ENCODE results near the gene KRT80. TPM values are rescaled to one million over a fixed set of nuclear protein-coding genes. Genes with fewer than 3 reads are reported as not detected.

KRT80 gene
- polyA plus RNA-seq, 3 donors, result 0.18 to 0.52 (median 0.37) TPM

- Mint-ChIP-seq H3K4me1 (peaks cover 99% of the 10 kb centered on the region), H3K36me3 (peaks cover 2 to 3% of the 10 kb centered on the region in 2 donors), H3K9me3 (peaks cover 0 to 2% (median 0%) of the 10 kb centered on the region in 7 donors), H3K4me3 (no peak overlapping the region), H3K27ac (peak overlapping the region; percentile 97 to 100 (median 99)), H3K27me3 (ENCODE audit: low read depth in 3 of 3) (no peaks in the 10 kb centered on the region)
- no peak for TF ChIP-seq CTCF (IDR thresholded peaks at IDR 0.05)
- Histone ChIP-seq H3K79me2 (ENCODE audit: insufficient read depth, low read length) (no peaks in the 10 kb centered on the region), H3K4me1 (ENCODE audit: control insufficient read depth in 1 of 2, insufficient read depth in 2 of 2, low read length in 2 of 2) (peaks cover 99 to 100% of the 10 kb centered on the region in 2 donors), H3K4me3 (replicated peaks in 1 of 3; ENCODE audit: low read depth in 2 of 3, low read length in 3 of 3) (peak overlapping the region in 1 of 3 experiments; percentile 44), H4K20me1 (ENCODE audit: insufficient read depth, low read length) (no peaks in the 10 kb centered on the region), H3K27ac (ENCODE audit: low read depth in 1 of 2, low read length in 2 of 2) (peak overlapping the region; percentile 98 to 100), H3K9ac (ENCODE audit: insufficient read depth, low read length, poor library complexity, severe bottlenecking) (peak overlapping the region; percentile 93), H3K36me3 (replicated peaks in 1 of 2; ENCODE audit: control insufficient read depth in 1 of 2, insufficient read depth in 2 of 2, low read length in 2 of 2) (no peaks in the 10 kb centered on the region), H3K4me2 (replicated peaks; ENCODE audit: extremely low read depth, low read length, poor library complexity, severe bottlenecking) (peak overlapping the region; percentile 55), H2AFZ (ENCODE audit: insufficient read depth, low read depth, low read length, poor library complexity, severe bottlenecking) (no peak overlapping the region), H3K9me3 (replicated peaks in 1 of 2; ENCODE audit: control insufficient read depth in 1 of 2, insufficient read depth in 1 of 2, low read length in 2 of 2) (no peaks in the 10 kb centered on the region), H3K27me3 (ENCODE audit: control insufficient read depth in 2 of 2, insufficient read depth in 2 of 2, low read length in 2 of 2) (no peaks in the 10 kb centered on the region)
- WGBS (ENCODE audit: insufficient coverage), result 69% methylated on average over 7 of the region's 8 CpGs
- intact Hi-C loops (cut with micrococcal nuclease), result loop anchor here in 1 of 2 donors (10.0 kb wide), 1 partner anchor 315 kb away; the partner anchor contains the start of gene ANKRD33
- DNase-seq, result no peak
Measured at GRCh38 chr12:52199294-52199919, 7.6 kb upstream of the KRT80 start.

GRCh38 chr12:52198454-52199215 is 6.8 kb upstream of the KRT80 start:
- Histone ChIP-seq H3K9ac (ENCODE audit: insufficient read depth, low read length, poor library complexity, severe bottlenecking) (peak overlapping the region; percentile 93), H3K27me3 (ENCODE audit: control insufficient read depth in 2 of 2, insufficient read depth in 2 of 2, low read length in 2 of 2) (no peaks in the 10 kb centered on the region), H3K79me2 (ENCODE audit: insufficient read depth, low read length) (no peaks in the 10 kb centered on the region), H3K4me2 (replicated peaks; ENCODE audit: extremely low read depth, low read length, poor library complexity, severe bottlenecking) (peak overlapping the region; percentile 55), H3K9me3 (replicated peaks in 1 of 2; ENCODE audit: control insufficient read depth in 1 of 2, insufficient read depth in 1 of 2, low read length in 2 of 2) (no peaks in the 10 kb centered on the region), H2AFZ (ENCODE audit: insufficient read depth, low read depth, low read length, poor library complexity, severe bottlenecking) (no peak overlapping the region), H3K27ac (ENCODE audit: low read depth in 1 of 2, low read length in 2 of 2) (peak overlapping the region; percentile 98 to 100), H3K4me3 (replicated peaks in 1 of 3; ENCODE audit: low read depth in 2 of 3, low read length in 3 of 3) (peak overlapping the region in 1 of 3 experiments; percentile 44), H3K4me1 (ENCODE audit: control insufficient read depth in 1 of 2, insufficient read depth in 2 of 2, low read length in 2 of 2) (peaks cover 99 to 100% of the 10 kb centered on the region in 2 donors), H4K20me1 (ENCODE audit: insufficient read depth, low read length) (no peaks in the 10 kb centered on the region), H3K36me3 (replicated peaks in 1 of 2; ENCODE audit: control insufficient read depth in 1 of 2, insufficient read depth in 2 of 2, low read length in 2 of 2) (no peaks in the 10 kb centered on the region)
- Mint-ChIP-seq H3K27me3 (ENCODE audit: low read depth in 3 of 3) (no peaks in the 10 kb centered on the region), H3K9me3 (peaks cover 0 to 2% (median 0%) of the 10 kb centered on the region in 7 donors), H3K36me3 (peaks cover 2 to 6% of the 10 kb centered on the region in 2 donors), H3K4me3 (peak overlapping the region in 1 of 2 donors; percentile 71), H3K4me1 (peaks cover 99% of the 10 kb centered on the region), H3K27ac (peak overlapping the region; percentile 97 to 100 (median 99))
- 0% methylated on average over 4 of the region's 5 CpGs for WGBS (ENCODE audit: insufficient coverage)
- intact Hi-C loops (cut with micrococcal nuclease), result loop anchor here in 1 of 2 donors (10.0 kb wide), 1 partner anchor 314 kb away; the partner anchor contains the start of gene ANKRD33
- TF ChIP-seq CTCF (IDR thresholded peaks at IDR 0.05), result no peak
- DNase-seq, result peak; percentile 80 to 91 (median 85)
